Stimulated activated CD4-positive, alpha-beta T cell treated with anti-CD3 and anti-CD28 coated beads, TNF-alpha, amount 100 ng/mL, for 1 hour (primary cell): ENCODE data around the gene PRKCD.

Experiments used
- DNase-seq, 3 donors: peaks; one replicate each; pipeline ENCODE4 v3.0.0-alpha.2; 2020; ENCODE audit warnings: low read depth in 3 of 3, low spot score in 1 of 3

Gene PRKCD

DNA sequence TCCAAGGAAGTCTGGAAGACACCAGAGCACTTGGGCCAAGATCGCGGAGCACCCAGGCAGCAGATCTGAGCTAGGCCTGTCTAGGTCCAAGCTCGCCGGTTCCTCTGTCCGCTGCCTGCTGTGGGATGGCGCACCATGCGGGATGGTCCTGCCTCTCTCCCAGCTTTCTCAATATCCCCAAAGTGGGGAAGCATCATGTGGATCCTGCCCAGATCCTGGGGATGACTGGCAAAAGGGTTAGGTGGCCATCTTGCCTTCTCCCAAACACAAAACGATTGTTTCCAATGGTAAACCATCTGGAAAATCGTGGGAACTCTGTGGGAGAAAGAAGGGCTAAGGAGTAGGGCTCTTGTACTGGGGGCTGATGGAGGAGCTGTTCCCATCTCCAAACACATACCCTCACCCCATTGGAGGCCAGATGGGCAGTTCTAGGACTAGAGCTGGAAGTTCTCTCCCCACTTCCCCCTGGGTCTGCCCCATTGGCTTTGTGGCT is 8.9 kb downstream of the PRKCD start:
- no peak for DNase-seq

DNA sequence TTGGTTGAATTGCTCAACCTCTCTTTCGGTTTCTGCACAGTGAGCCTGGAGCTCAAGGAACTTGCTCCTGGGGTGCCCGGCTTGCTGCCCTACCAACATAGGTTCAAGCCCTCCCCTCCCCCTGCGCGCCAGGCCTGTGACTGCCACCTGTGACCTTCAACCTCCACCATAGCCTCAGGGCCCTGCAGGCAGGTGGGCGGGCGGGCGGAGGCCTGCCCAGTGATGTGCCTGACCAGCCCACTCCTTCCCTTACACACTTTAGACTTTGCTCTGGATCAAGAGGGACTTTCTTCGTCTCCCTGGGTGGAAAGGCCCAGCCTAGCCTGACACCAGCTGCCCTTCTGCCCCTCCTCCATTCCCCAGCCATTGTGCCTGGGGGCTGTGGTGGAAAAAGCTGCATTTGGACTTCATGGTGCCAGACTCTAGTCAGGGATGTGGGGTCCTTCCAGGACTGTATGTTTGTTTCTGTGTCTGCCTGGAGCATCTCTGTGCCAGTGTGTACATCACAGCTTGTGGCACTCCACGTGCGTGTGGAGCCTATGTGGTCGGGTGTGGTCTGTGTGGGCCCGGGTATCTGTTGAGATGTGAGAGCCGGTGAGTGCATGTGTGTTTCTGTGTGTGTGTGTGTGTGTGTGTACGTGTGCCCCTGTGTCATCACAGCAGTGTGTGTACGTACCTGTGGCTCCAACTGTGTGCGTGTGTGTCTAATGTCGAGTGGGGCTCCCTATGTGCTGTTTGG is 9.5 kb downstream of the PRKCD start:
- DNase-seq = no peak

- DNase-seq = no peak
These were observed 10.0 kb downstream of the PRKCD start for GRCh38 chr3:53171064-53171418.

DNA sequence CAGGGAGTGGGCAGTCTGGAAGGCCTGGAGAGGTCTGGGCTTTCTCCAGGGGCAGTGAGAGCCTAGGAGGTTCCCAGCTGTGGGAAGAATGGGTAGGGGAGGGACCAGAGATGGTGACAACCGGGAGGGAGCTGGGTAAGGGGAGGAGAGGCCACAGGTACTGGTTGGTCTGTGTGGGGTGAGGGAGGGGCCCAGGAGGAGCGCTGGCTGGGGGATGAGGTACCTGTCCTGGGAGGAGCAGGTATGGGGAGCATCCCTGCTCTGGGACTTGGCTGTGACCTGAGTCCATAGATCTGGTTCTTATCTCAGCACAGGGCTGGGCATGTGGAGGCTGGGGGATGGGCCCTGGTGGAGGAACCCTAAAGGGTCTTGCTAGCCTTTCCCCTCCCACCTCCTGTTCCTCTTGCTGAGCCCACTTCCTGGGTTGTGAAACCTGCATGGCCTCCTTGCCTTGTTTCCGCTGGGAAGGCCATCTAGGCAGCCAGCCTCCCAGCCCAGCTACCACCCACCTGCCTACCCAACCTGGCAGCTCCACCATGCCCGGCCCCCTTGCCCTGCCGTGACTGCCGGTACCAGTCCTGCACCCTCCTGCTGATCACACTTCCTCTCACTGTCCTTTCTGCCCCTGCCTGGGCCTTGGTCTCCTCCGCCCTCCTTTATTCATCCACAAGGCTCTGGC is 11.0 kb downstream of the PRKCD start:
- no peak for DNase-seq

- DNase-seq = no peak
These were observed 12.1 kb downstream of the PRKCD start for GRCh38 chr3:53173107-53173506.

GRCh38 chr3:53174346-53175250 is 13.6 kb downstream of the PRKCD start:
- no peak for DNase-seq

DNA sequence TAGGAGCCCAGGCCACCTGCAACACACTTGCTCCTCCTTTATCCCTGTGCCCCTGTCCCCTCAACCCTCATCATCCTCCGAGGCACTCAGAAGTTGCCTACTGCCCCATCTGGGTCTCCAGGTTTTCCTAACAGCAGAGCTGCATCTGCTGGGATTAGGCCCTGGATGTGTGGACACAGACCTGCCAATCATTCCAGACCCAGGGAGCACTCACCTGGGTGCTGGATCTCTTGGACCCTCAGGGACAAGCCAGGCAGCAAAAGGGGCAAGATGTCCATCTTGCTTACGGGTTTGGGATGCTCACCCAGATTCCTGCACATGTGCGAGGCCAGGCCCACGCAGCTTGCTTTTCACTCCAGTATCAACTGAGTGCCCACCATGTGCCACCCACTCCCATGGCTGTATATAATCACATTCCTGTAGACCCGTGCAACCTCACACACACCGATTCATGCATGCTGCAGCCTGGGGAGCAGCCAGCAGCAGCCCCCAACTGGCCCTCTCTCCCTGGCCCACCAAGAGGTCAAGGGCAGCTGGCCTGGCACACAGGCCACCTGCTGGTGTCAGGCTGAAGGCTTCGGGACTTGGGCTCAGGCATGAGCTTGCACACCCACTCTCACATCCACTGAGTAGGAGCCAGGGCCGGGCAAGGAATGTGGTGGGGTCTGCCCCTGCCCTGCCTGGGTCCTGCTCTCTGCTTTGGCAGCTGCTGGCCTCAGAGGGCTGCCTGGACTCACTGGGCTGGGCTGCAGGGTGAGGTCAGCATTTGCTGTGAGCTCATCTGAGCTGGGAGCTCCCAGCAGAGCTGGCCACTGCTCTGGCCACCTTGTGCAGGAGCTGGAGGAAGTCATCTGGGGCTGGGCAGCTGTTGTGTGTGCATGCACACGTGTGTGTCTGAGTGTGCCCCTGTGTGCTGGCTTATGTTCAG is 14.9 kb downstream of the PRKCD start:
- no peak for DNase-seq

GRCh38 chr3:53178246-53178645 is 17.2 kb downstream of the PRKCD start:
- no peak for DNase-seq

DNA sequence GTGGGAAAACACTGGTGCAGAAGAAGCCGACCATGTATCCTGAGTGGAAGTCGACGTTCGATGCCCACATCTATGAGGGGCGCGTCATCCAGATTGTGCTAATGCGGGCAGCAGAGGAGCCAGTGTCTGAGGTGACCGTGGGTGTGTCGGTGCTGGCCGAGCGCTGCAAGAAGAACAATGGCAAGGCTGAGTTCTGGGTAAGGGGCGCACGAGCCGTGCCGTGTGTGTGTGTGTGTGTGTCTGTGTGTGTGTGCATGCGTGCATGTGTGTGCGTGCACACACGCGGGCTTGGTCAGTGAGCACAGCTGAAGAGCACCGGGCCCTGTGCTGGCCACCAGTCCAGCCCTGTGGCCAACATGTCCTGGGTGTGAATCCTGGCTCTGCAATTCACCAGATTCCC is 18.6 kb downstream of the PRKCD start:
- no peak for DNase-seq

- no peak for DNase-seq
These were observed 19.5 kb downstream of the PRKCD start for GRCh38 chr3:53180305-53181023.

DNA sequence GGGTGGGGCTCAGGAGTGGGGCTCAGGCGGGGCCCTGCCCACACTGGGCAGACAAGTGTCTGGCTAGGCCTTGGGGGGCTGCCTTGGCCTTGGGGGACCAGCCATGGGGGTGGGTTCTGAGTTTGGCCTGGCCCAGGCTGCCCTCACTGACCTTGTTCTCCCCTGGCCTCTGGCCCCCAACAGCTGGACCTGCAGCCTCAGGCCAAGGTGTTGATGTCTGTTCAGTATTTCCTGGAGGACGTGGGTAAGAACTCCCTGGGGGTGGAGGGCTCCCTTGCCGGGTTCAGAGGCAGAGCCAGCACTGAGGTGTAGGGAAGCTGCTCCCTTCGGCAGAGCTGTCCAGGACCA is 20.0 kb downstream of the PRKCD start:
- no peak for DNase-seq

GRCh38 chr3:53181528-53181927 is 20.5 kb downstream of the PRKCD start:
- DNase-seq = no peak

- no peak for DNase-seq
These were observed 21.9 kb downstream of the PRKCD start for GRCh38 chr3:53182764-53183355.

DNA sequence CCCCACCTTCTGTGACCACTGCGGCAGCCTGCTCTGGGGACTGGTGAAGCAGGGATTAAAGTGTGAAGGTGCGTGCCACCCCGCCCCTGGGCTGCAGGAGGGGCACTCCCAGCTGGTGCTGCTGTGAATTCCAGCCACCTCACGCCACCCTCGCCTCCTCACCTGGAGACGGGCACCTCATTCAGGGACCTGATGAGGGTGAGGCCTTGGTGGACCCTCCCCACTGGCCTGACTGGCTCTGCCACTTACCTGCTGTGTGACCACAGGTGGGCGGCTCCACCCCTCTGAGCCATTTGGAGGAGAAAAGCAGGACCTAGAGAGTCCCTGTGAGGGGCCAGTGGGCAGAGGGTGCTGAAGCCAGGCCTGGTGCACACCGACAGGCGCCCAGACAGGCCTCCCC is 22.5 kb downstream of the PRKCD start:
- no peak for DNase-seq

DNA sequence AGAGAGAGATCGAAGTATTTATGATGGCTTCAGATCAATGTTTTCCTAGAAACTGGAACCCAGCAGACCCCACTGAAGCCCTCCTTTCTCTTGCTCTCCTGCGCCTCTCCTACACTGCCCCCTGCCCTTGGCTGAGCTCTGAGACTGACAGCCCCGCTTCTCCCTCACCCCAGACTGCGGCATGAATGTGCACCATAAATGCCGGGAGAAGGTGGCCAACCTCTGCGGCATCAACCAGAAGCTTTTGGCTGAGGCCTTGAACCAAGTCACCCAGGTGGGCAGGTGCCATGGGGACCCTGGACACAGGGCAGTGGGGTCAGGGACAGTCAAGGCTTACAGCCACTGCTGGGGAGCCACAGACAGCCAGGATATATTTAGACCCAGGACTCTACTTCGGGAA is 23.7 kb downstream of the PRKCD start:
- DNase-seq = no peak

DNA sequence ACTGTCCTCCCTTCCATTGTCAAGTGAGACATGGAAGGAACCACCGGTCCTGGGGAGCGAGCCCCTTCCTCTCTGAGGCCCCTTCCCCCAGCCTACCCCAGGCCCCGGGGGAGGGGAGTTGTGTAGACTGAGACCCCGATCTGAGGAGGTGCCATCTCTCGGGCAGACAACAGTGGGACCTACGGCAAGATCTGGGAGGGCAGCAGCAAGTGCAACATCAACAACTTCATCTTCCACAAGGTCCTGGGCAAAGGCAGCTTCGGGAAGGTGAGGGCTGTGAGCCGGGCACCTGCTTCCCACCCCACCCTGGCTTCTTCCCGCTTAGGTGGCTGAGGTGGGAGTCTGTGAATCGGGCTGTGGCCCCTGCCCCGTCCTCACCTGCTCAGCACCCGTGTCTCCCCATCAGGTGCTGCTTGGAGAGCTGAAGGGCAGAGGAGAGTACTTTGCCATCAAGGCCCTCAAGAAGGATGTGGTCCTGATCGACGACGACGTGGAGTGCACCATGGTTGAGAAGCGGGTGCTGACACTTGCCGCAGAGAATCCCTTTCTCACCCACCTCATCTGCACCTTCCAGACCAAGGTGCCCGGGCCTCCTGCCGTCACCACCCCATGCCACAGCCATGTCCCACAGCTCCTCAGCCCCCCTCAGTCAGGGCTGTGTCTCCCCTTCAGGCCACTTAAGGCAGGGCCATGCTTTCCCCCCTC is 24.9 kb downstream of the PRKCD start:
- DNase-seq = no peak

GRCh38 chr3:53186726-53187125 is 25.7 kb downstream of the PRKCD start:
- DNase-seq = no peak

- DNase-seq = no peak
These were observed 26.4 kb downstream of the PRKCD start for GRCh38 chr3:53187430-53187829.

GRCh38 chr3:53188136-53188685 is 27.2 kb downstream of the PRKCD start:
- DNase-seq = no peak
